Right lobe of liver (tissue), 6 donors: ENCODE data around the gene SMC1B. TPM values are rescaled to one million over a fixed set of nuclear protein-coding genes. Genes with fewer than 3 reads are reported as not detected.

ENCODE experiments used
- ATAC-seq, 4 donors: fragments of 200-7000 bp; cut with Tn5 transposase; one replicate each; pipeline ENCODE4 v1.9.1; 2020; ENCODE audit warnings: mild to moderate bottlenecking in 4 of 4, moderate library complexity in 4 of 4
- DNase-seq, 3 donors: peaks; one replicate each; pipeline ENCODE4 v3.0.0-alpha.2; 2020
- H3K27ac ChIP-seq, 3 donors: fragments of 200-600 bp; one replicate each; pipeline ENCODE4 v1.8.0; 2022
- H3K27me3 ChIP-seq, 2 donors: fragments of 200-600 bp; one replicate each; pipeline ENCODE4 v1.8.0; 2022
- H3K36me3 ChIP-seq, 4 donors: fragments of 200-600 bp; sonication (generic) in 1 of 4; one replicate each; pipeline versions ENCODE4 v1.5.1 to v1.8.0; 2017 to 2022; ENCODE audit warnings: control low read depth in 1 of 4
- H3K4me1 ChIP-seq, 4 donors: fragments of 200-600 bp; sonication (generic) in 1 of 4; one replicate each; pipeline versions ENCODE4 v1.5.1 to v1.8.0; 2017 to 2022; ENCODE audit warnings: control low read depth in 1 of 4
- H3K4me3 ChIP-seq, 3 donors: fragments of 200-600 bp; one replicate each; pipeline ENCODE4 v1.8.0; 2022
- H3K9me3 ChIP-seq, 4 donors: fragments of 200-600 bp; sonication (generic) in 1 of 4; one replicate each; pipeline versions ENCODE4 v1.5.1 to v1.8.0; 2017 to 2022; ENCODE audit warnings: control low read depth in 1 of 4
- POLR2A ChIP-seq: fragments of 450-650 bp; IDR thresholded peaks from one replicate; pipeline ENCODE4 v1.6.1; 2017; ENCODE audit warnings: antibody characterized with exemption, mild to moderate bottlenecking
- WGBS: methylation state at CpG from one replicate; pipeline ENCODE4 v1.1.6; 2018; ENCODE audit warnings: low coverage, low lambda C conversion rate; ENCODE audit not compliant: insufficient coverage; ENCODE audit errors: missing lambda C conversion rate; 5-methylcytosine and 5-hydroxymethylcytosine counted together
- intact Hi-C, 2 donors: fragments of 100-400 bp; cut with DNase I; formaldehyde crosslinking; loops; one replicate each; pipeline versions ENCODE4 v1.11.2 to v1.14.1; 2022
- total RNA-seq, 6 experiments: library from RNA; depleted of rRNA in 2 of 6; stranded (reverse); fragments of >200 nt in 2 of 6; fragmentation: NEBNext Ultra II Directional in 3 of 6; extraction: Animal tissue kit (Norgen Biotek cat#: 25700) in 3 of 6; gene quantifications; one replicate each; pipeline versions ENCODE4 v1.1.0 to v1.2.4, GENCODE V29; 2016 to 2023
- TF ChIP-seq, protein P1 (sequence below), 4 donors: fragments of 200-600 bp in 3 of 4; fragments of 450-650 bp in 1 of 4; IDR thresholded peaks; one replicate each; pipeline versions ENCODE4 v1.5.1 to v1.8.0; 2016 to 2022; ENCODE audit warnings: antibody characterized with exemption in 4 of 4, mild to moderate bottlenecking in 2 of 4
- donor health status: DM: no; HTN: yes; CAD: no.
- donor health status: DM: no; HTN: no; CAD: no.
- donor health status: DM: no; HTN: no; CAD: no.
- donor health status: DM: no; HTN: yes; CAD: no.
- donor health status: DM: no; HTN: yes; CAD: no.

The SMC1B gene
- total RNA-seq, 6 experiments from 2014 or later: not detected

DNA sequence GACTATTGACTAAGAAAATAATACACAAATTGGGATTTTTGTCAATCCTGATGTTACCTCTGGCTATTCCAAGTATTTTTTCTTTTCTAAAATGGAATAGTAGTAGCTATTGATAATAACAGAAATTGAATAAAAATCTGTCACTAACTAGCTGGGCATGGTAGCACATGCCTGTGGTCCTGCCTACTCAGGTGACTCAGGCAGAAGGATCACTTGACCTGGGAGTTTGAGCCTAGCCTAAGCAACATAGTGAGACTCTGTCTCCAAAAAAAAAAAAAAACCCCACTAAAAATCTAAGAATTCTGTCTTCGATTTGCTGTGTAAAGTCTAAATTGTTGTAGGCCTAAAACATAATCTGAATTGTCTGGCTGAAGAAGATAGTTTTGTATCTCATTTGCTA is 61.4 kb downstream of the SMC1B start:
- 81% methylated on average over 1 of the region's 1 CpG for WGBS
- Histone ChIP-seq H3K27me3 (no peaks in the 10 kb centered on the region), H3K4me1 (no peaks in the 10 kb centered on the region), H3K4me3 (no peak overlapping the region), H3K9me3 (no peaks in the 10 kb centered on the region), H3K27ac (no peak overlapping the region), H3K36me3 (no peaks in the 10 kb centered on the region)
- DNase-seq (no peak), ATAC-seq (no peak)
- intact Hi-C loops: no loop called here
- TF ChIP-seq POLR2A: no peak
- TF ChIP-seq, protein P1, sequence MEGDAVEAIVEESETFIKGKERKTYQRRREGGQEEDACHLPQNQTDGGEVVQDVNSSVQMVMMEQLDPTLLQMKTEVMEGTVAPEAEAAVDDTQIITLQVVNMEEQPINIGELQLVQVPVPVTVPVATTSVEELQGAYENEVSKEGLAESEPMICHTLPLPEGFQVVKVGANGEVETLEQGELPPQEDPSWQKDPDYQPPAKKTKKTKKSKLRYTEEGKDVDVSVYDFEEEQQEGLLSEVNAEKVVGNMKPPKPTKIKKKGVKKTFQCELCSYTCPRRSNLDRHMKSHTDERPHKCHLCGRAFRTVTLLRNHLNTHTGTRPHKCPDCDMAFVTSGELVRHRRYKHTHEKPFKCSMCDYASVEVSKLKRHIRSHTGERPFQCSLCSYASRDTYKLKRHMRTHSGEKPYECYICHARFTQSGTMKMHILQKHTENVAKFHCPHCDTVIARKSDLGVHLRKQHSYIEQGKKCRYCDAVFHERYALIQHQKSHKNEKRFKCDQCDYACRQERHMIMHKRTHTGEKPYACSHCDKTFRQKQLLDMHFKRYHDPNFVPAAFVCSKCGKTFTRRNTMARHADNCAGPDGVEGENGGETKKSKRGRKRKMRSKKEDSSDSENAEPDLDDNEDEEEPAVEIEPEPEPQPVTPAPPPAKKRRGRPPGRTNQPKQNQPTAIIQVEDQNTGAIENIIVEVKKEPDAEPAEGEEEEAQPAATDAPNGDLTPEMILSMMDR (IDR thresholded peaks at IDR 0.05): no peak

DNA sequence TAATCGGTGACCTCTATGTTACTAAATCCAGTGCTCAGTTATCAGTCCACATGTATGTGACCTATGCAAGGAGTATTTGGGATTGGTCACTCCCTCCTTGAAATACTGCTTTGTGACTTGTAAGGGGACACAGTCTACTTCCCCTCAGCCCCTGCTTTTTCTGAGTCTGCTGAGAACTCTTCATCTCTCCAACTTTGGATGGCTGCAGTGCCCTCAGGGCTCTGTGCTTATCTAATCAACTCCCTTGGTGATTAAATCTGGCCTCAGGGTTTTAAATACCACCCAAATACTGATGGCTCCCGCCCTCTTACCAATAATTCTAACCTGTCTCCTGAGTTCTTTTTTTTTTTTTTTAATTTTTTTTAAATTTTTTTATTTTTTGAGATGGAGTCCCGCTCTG is 63.5 kb downstream of the SMC1B start:
- Histone ChIP-seq H3K36me3 (no peaks in the 10 kb centered on the region), H3K27ac (no peak overlapping the region), H3K4me3 (no peak overlapping the region), H3K9me3 (no peaks in the 10 kb centered on the region), H3K4me1 (no peaks in the 10 kb centered on the region), H3K27me3 (no peaks in the 10 kb centered on the region)
- 95% methylated on average over 2 of the region's 3 CpGs for WGBS
- no peak for TF ChIP-seq POLR2A
- TF ChIP-seq, protein P1 (IDR thresholded peaks at IDR 0.05): no peak
- ATAC-seq: no peak
- no peak for DNase-seq
- intact Hi-C loops: no loop called here

DNA sequence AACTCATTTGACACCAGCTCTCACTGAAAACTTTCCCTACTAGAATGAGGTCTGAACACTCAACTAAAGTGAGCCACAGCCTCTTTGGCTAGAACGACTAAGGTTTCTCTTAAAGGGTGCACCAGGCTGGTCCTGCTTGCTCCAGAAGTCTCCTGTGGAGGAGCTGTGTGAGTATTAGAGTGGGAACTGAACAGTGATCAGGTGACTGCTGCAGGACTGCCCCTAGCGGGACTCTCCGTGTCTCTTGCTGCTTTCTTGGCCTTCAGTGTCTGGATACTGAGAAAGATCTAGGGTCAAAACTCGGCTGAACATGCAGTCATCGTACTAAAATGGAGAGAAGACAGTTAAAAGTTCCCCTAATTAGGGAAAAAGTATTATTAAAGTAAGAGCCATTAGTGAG is 69.1 kb downstream of the SMC1B start:
- 66% methylated on average over 5 of the region's 5 CpGs for WGBS

DNA sequence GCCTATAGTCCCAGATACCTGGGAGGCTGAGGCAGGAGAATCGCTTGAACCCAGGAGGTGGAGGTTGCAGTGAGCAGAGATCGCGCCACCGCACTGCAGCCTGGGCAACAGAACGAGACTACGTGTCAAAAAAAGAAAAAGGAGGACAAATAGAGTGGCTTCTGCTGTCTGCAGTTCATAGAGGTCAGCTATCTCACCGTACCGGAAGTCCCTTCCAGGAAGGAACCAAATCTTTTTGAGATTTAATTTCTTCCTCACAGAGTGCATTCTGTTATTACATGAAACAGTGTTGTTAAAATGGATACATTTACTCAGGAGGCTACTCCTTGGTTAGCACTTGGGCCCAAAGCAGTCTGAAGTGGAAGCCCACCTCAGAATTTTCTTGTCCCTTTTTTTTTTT is 70.3 kb downstream of the SMC1B start:
- intact Hi-C loops: no loop called here
- Histone ChIP-seq H3K27ac (no peak overlapping the region), H3K4me1 (no peaks in the 10 kb centered on the region), H3K4me3 (no peak overlapping the region), H3K9me3 (no peaks in the 10 kb centered on the region), H3K27me3 (no peaks in the 10 kb centered on the region), H3K36me3 (peaks cover 0 to 19% (median 0%) of the 10 kb centered on the region in 4 donors)
- 63% methylated on average over 6 of the region's 8 CpGs for WGBS
- peak in 3 of 4 donors; percentile 56 to 62 (median 59) for ATAC-seq
- TF ChIP-seq, protein P1 (IDR thresholded peaks at IDR 0.05): no peak
- TF ChIP-seq POLR2A: no peak
- DNase-seq: no peak

More for the DNA sequence above, 69.1 kb downstream of the SMC1B start:
- Histone ChIP-seq H3K27ac (no peak overlapping the region), H3K36me3 (peaks cover 0 to 19% (median 0%) of the 10 kb centered on the region in 4 donors), H3K27me3 (no peaks in the 10 kb centered on the region), H3K4me1 (no peaks in the 10 kb centered on the region), H3K4me3 (no peak overlapping the region), H3K9me3 (no peaks in the 10 kb centered on the region)
- DNase-seq: no peak
- no peak for ATAC-seq
- TF ChIP-seq, protein P1 (IDR thresholded peaks at IDR 0.05): no peak
- no peak for TF ChIP-seq POLR2A
- intact Hi-C loops: no loop called here

DNA sequence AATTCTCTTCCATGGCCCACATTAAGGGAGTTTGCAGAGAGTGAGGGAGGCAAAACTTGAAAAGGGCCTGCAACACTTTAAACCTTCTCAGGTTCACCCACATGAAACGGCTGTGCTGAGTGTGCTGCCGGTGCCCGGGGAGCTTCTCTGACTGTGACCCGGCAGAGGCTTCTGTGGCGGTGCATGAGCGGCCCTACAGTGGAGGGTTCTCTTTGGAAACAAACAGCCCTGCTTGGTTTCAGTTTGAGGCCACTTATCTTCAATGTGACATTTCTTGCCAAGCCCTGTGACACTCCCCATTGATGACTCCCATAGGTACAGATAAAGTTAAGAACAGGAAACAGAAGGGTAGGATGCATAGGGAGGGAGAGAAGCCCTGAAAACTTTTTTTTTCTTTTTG is 71.9 kb downstream of the SMC1B start:
- Histone ChIP-seq H3K4me1 (peaks cover 0 to 12% (median 5%) of the 10 kb centered on the region in 4 donors), H3K4me3 (no peak overlapping the region), H3K9me3 (no peaks in the 10 kb centered on the region), H3K36me3 (peaks cover 0 to 19% (median 1%) of the 10 kb centered on the region in 4 donors), H3K27me3 (no peaks in the 10 kb centered on the region), H3K27ac (no peak overlapping the region)
- ATAC-seq: peak in 2 of 4 donors; percentile 7 to 25
- DNase-seq: no peak
- no CpG with 5 or more reads among the region's 6 CpGs for WGBS
- TF ChIP-seq, protein P1 (IDR thresholded peaks at IDR 0.05): no peak
- TF ChIP-seq POLR2A: no peak
- intact Hi-C loops: no loop called here
